Activated CD4-positive, alpha-beta T cell treated with anti-CD3 and anti-CD28 coated beads for 24 hours (primary cell): ENCODE results near the gene MEDAG.

Experiments used
- DNase-seq, 2 donors: peaks; one replicate each; pipeline ENCODE4 v3.0.0-alpha.2; 2020; ENCODE audit warnings: low read depth in 2 of 2

Gene MEDAG

DNA sequence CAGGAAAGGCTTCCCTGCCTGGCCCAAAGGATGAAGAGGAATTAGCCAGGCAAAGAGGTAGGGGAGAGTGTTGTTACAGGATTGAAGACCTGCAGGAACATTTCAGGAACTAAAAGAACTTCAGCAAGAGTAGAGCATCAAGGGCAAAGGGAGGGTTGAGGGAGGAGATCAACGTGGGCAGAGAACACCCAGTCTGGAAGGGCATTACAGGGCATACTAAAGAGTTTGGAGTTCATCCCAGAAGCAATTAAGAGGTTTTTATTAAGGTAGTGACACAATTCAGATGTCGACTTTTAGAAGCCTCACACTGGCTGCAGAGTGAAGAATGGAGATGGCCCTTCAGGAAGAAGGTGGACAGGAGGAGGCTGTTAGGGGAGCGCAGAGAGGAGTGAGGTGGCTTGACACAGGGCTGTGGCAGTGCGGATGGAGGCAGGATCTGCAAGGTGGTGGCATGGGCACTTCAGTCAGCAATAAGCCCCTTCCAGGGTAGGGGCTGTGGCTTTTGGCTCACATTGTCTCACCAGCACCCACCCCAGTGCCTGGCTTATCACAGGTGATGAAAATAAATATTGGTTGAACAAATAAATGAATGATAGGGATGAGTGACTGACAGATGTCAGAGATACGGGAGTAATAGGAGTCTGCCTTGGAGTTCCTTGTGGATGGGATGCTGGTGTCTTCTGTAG lies 51.3 kb downstream of the MEDAG start:
- no peak for DNase-seq

DNA sequence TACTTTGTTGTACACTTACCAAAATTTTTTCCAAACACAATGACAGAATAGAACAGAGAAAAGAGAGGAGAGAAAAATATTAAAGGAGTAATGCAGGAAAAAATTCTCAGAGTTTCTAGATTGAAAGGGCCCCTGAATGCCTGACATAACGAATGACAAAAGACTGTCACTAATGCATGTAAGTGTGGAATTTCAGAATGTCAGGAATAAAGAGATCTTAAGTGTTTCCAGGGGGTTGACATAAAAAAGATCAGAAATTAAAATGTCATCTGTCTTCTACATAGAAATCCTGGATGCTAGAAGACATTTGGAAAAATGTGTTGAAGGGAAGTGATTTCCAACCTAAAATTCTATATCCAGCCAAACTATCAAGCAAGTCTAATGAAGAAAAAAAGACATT lies 53.6 kb downstream of the MEDAG start:
- no peak for DNase-seq

DNA sequence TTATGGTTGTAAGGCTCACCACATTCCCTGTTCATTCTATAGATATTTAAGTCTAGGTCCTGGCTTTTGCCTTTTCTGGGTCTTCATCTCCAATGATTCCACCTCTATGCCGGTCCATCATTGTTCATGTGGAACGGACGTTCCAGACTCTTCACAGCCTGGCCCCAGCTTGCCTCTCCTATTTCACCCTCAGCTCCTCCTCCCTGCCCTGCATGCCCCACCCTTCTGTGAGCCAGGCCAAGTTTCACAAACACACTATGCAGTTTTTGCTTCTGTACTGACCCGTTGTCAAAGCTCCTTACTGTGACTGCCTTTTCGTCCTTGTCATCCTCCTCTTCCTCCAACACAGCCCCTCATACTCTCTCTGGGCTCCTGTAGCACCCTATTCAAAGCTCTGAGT lies 57.7 kb downstream of the MEDAG start:
- DNase-seq, result no peak

DNA sequence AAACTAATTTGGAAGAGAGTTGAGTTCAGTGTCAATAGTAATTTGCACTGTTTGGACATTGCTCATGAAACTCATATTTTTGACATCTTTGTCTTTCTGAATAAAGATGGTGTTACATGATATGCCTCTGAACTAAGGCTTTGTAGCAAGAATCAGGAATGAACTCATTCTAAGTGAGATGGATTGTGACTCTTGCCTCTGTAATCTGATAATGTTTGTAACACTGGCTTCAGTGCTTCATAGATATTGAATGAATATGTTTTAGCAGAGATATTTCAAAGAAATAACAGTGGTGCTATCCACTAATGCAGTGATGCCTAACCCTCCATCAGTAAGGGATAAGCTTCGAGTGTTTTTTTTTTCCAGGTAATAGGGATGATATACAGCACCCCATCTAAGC lies 59.3 kb downstream of the MEDAG start:
- no peak for DNase-seq

DNA sequence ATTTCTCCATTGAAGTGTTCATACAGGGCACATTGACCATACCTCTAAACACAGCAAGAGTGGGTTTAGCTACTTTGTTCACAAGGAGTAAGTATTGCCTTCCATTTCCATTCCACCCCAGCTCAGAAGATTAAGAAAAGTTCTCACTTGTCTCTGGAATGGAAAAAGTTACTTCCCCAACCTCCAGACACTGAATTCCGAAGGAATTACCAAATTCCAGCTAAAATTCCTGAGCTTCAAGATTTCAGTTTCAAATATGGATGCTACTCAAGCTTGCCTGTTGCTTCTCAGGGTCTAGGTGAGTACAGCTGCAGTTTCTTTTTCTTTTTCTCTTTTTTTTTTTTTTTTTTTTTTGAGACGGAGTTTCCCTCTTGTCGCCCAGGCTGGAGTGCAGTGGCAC lies 60.0 kb downstream of the MEDAG start:
- no peak for DNase-seq

DNA sequence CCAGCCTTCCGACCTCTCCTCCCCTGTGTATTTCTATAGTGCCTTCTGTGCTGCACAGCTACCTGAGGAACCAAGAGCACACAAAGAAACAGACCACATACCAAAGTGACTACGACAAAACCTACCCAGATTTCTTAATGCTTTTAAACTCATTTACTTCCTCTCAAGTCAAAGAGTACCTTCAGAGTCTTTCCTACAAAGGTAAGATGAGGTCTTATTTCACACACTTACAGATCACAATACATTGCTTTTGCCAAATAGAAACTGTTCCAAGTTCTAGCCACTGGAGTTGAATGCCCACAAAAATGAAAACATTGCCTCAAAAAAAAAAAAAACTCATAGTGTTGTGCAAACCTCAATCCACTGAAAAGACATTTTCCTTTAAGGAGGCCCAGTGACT lies 62.8 kb downstream of the MEDAG start:
- no peak for DNase-seq

DNA sequence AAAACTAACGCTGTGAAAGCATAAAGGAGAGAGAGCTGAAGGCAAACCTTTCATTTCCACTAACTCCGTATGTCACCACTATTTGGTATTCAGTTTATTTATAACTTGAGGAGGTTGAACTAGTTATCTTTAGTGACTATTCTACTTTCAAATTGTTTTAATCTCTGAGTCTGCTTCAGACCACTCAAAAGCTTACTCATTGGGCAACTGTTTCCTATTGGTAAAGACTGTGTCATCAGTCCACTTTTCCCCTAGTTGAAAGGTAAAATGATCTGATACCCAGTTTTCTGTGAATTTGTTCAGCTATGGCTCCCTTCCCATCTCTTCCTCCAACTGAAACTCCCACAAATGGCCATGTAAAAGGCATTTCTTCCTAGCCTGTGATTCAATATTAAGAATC lies 65.5 kb downstream of the MEDAG start:
- no peak for DNase-seq

DNA sequence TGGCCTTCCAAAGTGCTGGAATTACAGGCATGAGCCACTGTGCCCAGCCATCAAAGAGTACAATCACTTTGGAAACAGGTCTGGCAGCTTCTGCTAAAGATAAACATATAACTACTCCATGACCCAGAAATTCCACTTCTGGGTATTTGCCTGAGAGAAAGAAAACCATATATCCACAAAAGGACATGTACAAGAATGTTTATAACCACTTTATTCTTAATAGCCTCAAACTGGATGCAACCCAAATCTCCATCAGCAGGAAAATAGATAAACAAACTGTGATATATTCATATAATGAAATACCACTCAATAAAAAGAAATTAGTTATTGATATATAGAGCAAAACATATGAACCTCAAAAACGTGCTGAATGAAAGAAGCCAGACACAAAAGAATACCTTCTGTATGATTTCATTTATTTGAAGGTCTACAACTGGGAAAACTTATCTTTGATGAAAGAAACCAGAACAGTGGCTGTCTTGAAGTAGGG lies 66.9 kb downstream of the MEDAG start:
- no peak for DNase-seq

DNA sequence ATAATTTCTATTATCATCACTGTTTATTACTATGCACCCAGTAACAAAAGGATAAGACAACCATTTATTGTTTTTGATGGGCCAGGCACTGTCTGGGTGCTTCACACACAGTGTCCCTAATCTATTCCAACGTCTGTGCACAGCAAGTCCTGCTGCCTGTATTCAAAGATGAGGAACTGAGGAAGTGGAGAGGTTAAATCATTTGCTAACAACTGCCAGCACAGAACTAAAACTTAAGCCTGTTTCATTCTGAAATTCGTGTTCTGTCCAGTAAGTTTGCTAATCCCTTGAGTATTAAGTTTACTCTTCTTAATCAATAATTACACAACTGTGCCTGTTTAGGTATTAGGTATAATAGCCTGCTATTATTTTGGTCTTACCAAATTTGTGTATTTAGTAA lies 68.3 kb downstream of the MEDAG start:
- DNase-seq, result no peak
